Measurements from ENCODE around the gene PCYT2.

The PCYT2 gene

DNA sequence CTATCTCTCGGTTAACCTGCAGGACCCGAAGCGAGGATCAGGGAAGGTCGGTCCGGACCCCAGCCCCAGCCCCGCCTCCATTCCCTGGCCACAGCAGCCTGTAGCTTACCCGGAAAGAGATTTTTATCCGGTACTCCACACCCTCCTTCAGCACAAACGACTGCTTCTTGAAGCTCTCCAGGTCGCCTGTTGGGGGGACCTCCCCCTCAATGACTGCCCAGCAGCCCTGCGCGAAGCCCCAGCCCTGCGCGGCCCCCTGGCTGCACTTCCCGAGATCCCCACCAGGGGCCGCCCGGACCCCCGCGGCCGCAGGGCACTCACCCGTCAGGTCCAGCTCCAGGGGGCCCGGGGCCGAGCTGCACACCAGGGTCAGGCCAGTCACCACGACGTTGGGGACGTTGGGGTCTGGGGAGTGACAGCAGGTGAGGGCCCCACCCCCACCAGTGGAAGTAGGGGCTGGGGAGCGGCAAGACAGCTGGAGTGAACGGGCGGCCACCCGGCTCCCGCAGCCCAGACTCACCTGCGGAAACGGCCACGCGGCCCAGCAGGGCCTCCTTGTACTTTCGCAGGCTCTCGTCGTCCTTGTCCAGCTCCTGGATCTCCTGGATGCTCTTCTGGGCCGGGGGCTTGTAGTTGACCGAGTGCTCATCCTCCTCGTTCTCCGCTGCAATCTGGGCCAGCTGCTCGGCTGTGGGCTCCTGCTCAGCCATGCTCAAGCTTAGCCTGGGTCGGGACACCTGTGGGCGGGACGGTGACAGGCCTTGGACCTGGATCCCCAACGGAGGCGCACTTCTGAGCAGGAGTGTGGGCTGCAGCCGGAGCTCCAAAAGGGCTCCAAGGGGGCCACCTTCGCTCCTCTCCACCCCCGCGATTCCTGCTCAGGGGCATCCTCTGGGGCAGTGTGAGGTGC lies 41.7 kb downstream of the PCYT2 start:
- DNase-seq (ENCODE audit: low spot score) = no peak

GRCh38 chr17:81868674-81869220 lies 42.5 kb downstream of the PCYT2 start:
- no peak for DNase-seq (ENCODE audit: low spot score)

GRCh38 chr17:81867991-81868673 lies 43.1 kb downstream of the PCYT2 start:
- no peak for DNase-seq (ENCODE audit: low spot score)

DNA sequence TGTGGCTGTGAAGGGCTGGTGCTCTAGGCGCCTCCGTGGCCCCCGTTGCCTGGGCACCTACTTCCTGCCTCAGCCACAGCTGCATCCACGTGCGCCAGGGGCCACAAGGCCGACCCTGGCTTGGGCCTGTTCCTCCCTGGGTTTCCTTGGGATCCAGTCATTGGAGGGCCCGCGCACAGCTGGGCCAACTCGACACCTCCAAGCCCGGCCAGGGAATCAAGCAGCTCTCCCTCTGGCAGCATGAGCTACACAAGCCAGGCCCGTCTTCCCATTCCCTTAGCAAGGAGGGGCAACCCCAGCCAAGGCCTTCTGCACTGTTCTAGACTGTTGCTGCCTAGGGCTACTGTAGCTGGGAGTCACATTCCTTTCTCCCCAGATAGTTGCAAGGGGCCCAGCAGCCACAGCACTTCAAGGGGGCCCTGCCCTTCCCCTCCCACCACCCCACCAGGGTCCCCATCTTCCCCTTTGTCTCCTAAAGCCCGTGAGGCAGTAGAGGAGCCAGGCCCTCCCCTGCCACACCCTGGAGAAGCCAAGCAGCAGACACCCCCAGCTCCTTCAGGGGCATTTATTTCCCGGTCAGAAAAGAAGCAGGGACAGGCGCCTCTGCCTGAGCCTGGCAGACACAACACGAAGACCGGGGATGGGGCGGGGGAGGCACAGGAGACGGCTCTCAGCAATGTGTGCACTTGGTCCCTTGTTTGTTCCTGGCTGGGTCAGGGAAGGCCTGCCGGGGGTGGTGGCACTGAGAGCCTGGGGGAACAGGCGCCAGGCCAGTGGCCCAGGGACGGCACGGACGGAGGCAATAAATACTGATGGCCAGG lies 43.8 kb downstream of the PCYT2 start:
- DNase-seq (ENCODE audit: low spot score) = no peak

DNA sequence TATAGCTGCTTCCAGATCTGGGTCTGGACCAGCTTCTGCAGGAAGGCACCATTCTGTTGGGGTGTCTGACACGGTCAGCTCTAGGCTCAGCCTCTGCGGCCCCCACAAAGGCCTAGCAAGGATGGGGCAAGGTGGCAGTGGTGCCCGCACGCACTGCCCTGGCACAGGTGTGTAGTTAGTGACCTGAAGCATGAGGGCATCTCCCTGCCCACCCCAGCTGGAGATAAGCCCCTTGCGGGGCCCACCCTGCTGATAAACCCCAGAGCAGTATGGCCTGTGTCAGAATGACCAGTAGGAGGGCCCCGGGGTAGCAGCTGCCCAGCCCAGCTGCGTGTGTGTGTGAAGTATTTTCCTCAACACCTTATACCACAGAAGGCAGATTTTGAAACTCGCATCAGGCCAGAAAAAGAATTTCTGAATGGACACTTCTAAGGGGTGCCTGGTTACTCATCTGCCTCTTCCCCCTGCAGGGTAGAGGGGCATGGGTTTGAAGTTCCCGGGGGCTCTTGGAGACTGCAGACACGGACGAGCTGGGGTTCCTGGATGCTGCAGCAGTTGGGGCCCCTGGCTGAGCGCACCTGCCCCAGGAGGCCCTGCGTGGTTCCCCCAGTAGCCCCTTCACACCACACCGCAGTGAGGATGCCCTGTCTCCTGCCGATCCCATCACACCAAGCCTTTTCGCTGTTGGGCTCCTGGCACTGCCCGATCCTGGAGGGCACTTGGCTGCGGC lies 44.6 kb downstream of the PCYT2 start:
- DNase-seq (ENCODE audit: low spot score) = no peak

DNA sequence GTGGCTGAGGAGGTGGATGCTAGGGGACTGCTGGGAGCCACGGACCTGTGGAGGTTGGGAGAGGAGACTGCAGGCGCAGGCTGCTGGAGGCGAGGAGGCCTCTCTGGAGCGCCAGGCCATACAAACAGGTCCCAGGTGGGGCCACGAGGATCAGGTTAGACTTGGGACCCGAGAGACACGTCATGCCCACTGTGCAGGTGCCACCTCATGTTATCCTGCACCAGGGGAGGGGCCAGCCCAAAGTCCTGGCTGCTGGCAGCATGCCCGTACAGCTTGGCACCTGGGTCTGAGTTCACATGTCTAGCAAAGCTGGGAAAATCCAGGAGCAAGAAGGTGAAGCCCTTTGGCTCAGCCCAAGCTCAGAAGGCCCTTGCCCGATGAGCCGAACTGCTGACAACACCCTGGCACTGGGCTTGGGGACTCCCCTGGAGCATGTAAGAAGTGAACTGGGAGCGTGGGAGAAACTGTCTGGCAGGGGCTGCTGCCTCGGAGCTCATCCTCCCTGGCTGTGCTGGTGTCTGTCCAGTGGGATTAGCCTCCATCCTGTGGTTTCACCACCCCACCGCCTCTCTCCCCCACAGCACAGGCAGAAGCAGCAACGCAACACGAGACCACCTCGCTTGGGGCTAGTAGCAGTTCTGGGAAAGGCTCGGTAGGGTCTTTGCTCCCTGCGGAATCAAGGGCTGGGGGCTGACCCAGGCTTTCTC lies 45.3 kb downstream of the PCYT2 start:
- no peak for DNase-seq (ENCODE audit: low spot score)

DNA sequence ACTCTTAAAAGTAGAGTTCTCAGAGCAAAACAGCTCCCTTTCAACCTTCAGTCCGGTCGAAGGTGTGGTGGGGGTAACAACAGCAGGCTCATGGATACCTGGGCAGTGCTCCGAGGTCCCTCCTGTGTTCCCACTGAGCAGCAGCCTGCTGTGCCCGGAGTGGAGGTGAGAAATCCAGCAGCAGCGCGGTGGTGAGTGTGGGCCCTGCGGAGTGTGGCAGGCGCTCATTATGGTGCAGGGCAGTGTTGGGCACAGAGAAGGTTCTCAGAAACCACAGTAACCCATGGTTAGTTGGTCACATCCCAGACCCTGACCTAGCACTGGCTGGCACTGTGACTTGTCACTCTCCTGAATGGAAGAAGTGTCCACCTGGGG lies 45.9 kb downstream of the PCYT2 start:
- no peak for DNase-seq (ENCODE audit: low spot score)

GRCh38 chr17:81863833-81864768 lies 47.1 kb downstream of the PCYT2 start:
- no peak for DNase-seq (ENCODE audit: low spot score)

- no peak for DNase-seq (ENCODE audit: low spot score)
Measured at GRCh38 chr17:81863123-81863675, 48.0 kb downstream of the PCYT2 start.

DNA sequence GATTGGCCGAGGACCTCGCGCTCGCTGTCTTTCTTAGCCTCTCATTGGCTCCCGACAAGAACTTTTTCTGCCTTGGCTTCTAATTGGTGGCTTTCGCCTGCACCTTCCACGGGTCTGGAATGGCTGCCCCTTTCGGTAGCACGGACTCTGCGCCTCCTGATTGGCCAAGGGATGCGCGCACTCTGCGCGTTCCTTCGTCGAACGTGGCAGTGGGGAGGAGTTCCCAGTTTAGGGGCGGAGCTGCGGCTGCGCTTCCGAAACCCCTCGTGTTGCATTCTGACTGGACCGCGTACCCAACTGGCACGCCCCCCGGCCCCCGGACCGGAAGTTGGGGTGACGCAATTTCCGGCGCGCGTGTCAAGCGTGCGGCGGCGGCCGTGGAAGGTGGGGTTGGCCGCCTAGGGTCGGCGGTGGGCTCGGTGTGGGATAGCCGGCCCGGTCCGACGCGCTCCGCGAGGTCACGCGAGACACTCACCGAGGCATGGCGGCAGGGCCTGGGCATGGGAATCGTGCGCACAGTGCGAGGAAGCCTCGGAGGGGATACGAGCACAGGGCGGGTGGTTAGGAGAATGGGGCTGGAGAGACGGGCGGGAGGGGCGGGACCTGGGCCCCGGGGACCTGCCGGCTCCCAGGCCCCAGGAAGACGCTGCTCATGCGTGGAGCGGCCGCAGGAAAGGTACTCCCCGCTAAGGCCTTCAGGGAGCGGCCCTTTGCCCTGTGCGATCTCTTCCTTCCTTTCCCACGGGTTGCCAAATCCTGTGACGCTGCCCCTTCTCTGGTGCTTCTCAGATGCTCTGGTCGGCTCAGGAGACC lies 50.2 kb downstream of the PCYT2 start:
- DNase-seq (ENCODE audit: low spot score) = peak; percentile 100

DNA sequence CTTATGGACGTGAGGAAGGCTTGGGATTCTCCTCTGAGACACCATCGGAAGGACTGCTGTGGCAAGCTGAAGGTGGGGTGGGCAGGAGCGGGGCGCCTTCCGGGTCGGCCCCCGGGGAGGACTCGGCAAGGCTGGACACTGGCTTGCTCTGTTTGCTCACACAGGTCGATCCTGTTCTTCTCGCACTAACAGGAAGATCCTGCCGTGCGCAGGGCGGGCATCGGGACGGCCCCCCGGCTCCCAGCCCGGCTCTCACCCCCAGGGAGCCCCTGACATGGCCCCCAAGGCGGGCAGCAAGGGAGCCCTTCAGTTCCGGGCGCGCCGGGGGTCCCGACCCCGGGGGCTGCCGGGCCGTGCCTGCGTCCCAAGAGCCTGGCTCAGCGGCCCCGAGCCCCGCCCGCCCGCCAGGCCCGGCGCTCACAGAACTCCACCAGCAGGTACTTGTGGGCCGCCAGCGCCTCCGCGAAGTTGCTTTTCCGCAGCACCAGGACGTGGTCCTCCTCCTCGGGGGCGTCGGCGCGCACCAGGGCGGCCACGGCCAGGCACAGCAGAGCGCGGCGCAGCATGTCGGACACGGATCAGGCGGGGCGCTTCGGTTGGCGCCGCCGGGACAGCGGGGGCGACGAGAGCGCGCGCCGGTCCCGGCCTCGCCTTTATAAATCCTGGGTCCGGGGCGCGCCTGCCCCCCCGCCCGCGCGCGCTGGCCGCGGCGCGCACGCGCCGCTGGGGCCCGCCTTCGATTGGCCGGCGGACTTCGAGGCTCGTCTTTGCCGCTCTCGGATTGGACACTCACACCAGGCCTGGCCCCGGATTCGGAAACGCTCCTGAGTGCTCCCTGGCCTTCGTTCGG lies 51.1 kb downstream of the PCYT2 start, which contains the start of gene P4HB:
P4HB (minus strand) TSS at position 630 of the 850 bp plus-strand sequence; CDS start at position 566, 64 bp downstream.
- DNase-seq (ENCODE audit: low spot score) = no peak

DNA sequence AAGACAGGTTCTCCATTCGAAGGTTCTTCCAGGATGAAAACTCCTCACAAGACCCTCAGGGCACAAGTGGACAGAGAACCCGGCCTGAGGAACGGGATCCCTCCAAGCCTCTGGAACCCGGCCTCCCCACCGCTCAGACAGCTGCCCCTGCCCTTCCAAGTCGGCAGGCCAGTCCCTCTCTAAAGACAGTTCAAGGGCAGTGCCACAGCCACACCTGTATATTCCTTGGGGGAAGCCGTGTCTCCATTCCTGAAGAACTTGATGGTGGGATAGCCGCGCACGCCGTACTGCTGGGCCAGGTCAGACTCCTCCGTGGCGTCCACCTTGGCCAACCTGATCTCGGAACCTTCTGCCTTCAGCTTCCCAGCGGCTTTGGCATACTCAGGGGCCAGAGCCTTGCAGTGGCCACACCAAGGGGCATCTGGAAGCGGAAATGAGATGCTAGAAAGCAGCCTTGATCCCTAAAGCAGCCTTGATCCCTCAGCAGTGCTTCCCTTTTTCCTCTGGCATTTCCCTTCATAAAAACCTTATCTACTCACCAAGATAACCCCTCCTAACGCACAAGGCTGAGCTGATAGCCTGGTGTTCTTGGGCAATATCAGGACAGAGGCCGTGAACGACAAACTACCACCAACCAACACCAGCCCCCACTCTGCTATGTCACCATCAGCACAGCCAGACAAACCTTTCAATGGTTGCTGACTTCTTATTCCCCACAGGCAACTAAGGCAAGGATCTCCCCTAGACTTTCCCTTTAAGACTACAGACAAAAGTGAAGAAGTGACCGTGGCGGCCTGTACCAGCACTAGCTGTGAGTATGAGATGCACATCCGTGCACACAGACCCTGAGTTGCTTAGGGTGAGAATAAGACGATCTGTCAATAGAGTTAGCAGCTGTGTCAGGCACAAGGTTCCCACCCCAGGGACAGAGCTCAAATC lies 52.0 kb downstream of the PCYT2 start:
- no peak for DNase-seq (ENCODE audit: low spot score)

GRCh38 chr17:81858170-81858966 lies 52.8 kb downstream of the PCYT2 start:
- no peak for DNase-seq (ENCODE audit: low spot score)

DNA sequence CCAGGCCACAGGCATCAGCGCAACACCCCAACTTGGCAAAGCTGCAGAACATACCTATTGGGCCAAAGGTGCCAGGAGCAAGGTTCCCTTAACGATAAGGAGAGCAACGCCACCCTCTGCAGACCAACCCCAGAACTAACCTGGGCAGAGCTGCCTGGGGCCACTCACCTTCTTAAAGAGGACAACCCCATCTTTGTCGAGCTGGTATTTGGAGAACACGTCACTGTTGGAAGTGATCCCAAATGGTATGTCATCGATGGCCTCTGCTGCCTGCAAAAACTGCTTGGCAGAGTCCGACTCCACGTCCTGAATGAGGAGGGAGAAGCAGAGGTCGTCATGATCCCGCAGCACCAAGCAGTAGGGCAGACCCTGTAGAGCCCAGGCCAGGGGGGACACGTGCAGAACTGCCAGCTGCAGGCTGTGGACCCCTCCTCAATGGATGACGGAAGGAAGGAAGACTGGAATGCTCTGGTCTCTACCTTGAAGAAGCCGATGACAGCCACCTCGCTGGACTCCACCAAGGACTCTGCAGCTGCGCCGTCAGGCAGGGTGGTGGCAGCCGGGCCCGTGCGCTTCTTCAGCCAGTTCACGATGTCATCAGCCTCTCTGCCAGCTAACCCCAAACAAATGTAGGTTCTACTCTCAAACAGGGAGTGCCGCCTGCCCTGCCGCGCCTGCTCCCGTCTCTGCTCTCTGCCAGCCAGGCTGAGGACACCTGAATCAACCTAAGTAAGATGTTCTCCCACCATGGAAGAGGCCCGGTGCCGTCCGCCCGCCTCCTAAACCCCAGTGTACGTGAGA lies 56.0 kb downstream of the PCYT2 start:
- DNase-seq (ENCODE audit: low spot score) = no peak

GRCh38 chr17:81852237-81852636 lies 59.0 kb downstream of the PCYT2 start:
- no peak for DNase-seq (ENCODE audit: low spot score)
